Measurements from ENCODE around the gene PARP14.

DNA sequence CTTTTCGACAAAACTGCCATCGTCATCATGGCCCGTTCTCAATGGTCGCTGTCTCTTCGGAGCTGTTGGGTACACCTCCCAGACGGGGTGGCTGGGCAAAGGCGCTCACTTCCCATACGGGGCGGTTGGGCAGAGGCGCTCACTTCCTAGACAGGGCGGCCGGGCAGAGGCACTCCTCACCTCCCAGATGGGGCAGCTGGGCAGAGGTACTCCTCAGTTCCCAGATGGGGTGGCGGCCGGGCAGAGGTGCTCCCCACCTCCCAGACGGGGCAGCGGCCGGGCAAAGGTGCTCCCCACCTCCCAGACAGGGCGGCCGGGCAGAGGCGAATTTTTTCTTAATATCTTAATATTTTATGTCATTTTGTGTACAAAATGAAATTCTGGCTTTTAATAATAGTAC lies 44.5 kb downstream of the PARP14 start:
- TF ChIP-seq, protein P1, sequence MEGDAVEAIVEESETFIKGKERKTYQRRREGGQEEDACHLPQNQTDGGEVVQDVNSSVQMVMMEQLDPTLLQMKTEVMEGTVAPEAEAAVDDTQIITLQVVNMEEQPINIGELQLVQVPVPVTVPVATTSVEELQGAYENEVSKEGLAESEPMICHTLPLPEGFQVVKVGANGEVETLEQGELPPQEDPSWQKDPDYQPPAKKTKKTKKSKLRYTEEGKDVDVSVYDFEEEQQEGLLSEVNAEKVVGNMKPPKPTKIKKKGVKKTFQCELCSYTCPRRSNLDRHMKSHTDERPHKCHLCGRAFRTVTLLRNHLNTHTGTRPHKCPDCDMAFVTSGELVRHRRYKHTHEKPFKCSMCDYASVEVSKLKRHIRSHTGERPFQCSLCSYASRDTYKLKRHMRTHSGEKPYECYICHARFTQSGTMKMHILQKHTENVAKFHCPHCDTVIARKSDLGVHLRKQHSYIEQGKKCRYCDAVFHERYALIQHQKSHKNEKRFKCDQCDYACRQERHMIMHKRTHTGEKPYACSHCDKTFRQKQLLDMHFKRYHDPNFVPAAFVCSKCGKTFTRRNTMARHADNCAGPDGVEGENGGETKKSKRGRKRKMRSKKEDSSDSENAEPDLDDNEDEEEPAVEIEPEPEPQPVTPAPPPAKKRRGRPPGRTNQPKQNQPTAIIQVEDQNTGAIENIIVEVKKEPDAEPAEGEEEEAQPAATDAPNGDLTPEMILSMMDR (IDR thresholded peaks at IDR 0.05): no peak
- TF ChIP-seq POLR2AphosphoS5 (IDR thresholded peaks at IDR 0.05): no peak

All from transverse colon (tissue), 4 donors.